PC-3 (cell line): ENCODE measurements around the gene GABRP. TPM values are rescaled to one million over a fixed set of nuclear protein-coding genes. Genes with fewer than 3 reads are reported as not detected.
A peak's percentile ranks its signal among the peaks of the same experiment; 100 is the strongest.

Source experiments
- ATAC-seq: fragments of 200-7000 bp; cut with Tn5 transposase; 2 replicates; pipeline ENCODE4 v1.9.1; 2020; ENCODE audit warnings: mild to moderate bottlenecking, moderate library complexity
- Bru-seq: library from RNA; stranded (reverse); fragments of 400-500 nt; gene quantifications from one replicate; lab custom pipeline; 2021; lab: Mats Ljungman, UMichigan
- BruChase-seq, 2 experiments: library from RNA; stranded (reverse); fragments of 400-500 nt; gene quantifications; one replicate each; lab custom pipeline; 2021; lab: Mats Ljungman, UMichigan
- BruUV-seq: library from RNA; stranded (reverse); fragments of 400-500 nt; replicated peaks from 2 replicates; lab custom pipeline; 2021; lab: Mats Ljungman, UMichigan
- CTCF ChIA-PET: fragments of 300-600 bp; sonication (Branson Sonifier 250); formaldehyde crosslinking; loops from one replicate; lab custom pipeline; 2022; ENCODE audit warnings: antibody characterized with exemption; lab: Charles Lee
- POLR2A ChIA-PET: fragments of 300-600 bp; sonication (Branson Sonifier 250); formaldehyde crosslinking; loops from one replicate; lab custom pipeline; 2022; ENCODE audit warnings: antibody characterized with exemption; ENCODE audit not compliant: unreplicated experiment; lab: Charles Lee
- DNase-seq: peaks from one replicate; pipeline ENCODE4 v3.0.0-alpha.2; 2015
- H2AFZ ChIP-seq: fragments of 300-600 bp; sonication (generic); 2 replicates; pipeline ENCODE4 v1.6.0; 2016; ENCODE audit warnings: antibody characterized with exemption, low read length
- H3F3A ChIP-seq: fragments of 300-600 bp; sonication (generic); one replicate; pipeline ENCODE4 v1.6.0; 2017; ENCODE audit warnings: antibody characterized with exemption, low read length, control low read depth, mild to moderate bottlenecking; ENCODE audit not compliant: unreplicated experiment
- H3K27ac ChIP-seq: fragments of 300-600 bp; sonication (generic); 2 replicates; pipeline ENCODE4 v1.5.1; 2016; ENCODE audit warnings: mild to moderate bottlenecking, low read length
- H3K27me3 ChIP-seq: fragments of 300-600 bp; sonication (generic); 2 replicates; pipeline ENCODE4 v1.6.1; 2016; ENCODE audit warnings: low read length, mixed read lengths
- H3K36me3 ChIP-seq: fragments of 300-600 bp; sonication (generic); 2 replicates; pipeline ENCODE4 v1.6.1; 2016; ENCODE audit warnings: low read depth, mixed run types, low read length, mixed read lengths
- H3K4me1 ChIP-seq: fragments of 300-600 bp; sonication (generic); 2 replicates; pipeline ENCODE4 v1.5.1; 2016; ENCODE audit warnings: low read length; ENCODE audit not compliant: insufficient read depth
- H3K4me2 ChIP-seq: fragments of 300-600 bp; sonication (generic); 2 replicates; pipeline ENCODE4 v1.6.0; 2016; ENCODE audit warnings: low read length
- H3K4me3 ChIP-seq: fragments of 300-600 bp; sonication (generic); 2 replicates; pipeline ENCODE4 v1.5.1; 2016; ENCODE audit warnings: mild to moderate bottlenecking, low read length, mixed read lengths
- H3K79me2 ChIP-seq: fragments of 300-600 bp; sonication (generic); 2 replicates; pipeline ENCODE4 v1.6.1; 2017; ENCODE audit warnings: low read length, mixed read lengths
- H3K9ac ChIP-seq: fragments of 300-600 bp; sonication (generic); 2 replicates; pipeline ENCODE4 v1.6.0; 2016; ENCODE audit warnings: mild to moderate bottlenecking, low read length
- H3K9me2 ChIP-seq: fragments of 300-600 bp; sonication (generic); replicated peaks from 2 replicates; pipeline ENCODE4 v1.6.1; 2016; ENCODE audit warnings: mixed run types, low read length, mixed read lengths
- H3K9me3 ChIP-seq: fragments of 300-600 bp; sonication (generic); 2 replicates; pipeline ENCODE4 v1.6.1; 2016; ENCODE audit warnings: low read length, mixed read lengths
- H4K20me1 ChIP-seq: fragments of 300-600 bp; sonication (generic); 2 replicates; pipeline ENCODE4 v1.6.1; 2016; ENCODE audit warnings: low read length, mixed read lengths
- EZH2 ChIP-seq: fragments of 300-600 bp; sonication (generic); IDR thresholded peaks from one replicate; pipeline ENCODE4 v1.6.1; 2017; ENCODE audit warnings: antibody characterized with exemption, mild to moderate bottlenecking, low read length; ENCODE audit not compliant: unreplicated experiment
- EZH2phosphoT487 ChIP-seq: fragments of 300-600 bp; sonication (generic); IDR thresholded peaks from 2 replicates; pipeline ENCODE4 v1.6.1; 2018; ENCODE audit warnings: mild to moderate bottlenecking, antibody characterized with exemption, low read length, borderline replicate concordance
- intact Hi-C: fragments of 100-400 bp; cut with micrococcal nuclease; formaldehyde crosslinking; loops from 2 replicates; pipeline ENCODE4 v1.9.0; 2023
- long read RNA-seq: library from polyadenylated mRNA; unstranded; transcript quantifications from one replicate; pipeline ENCODE4 v2.0.0, GENCODE V29; 2021; ENCODE audit not compliant: unreplicated experiment
- total RNA-seq: library from RNA; depleted of rRNA; stranded (reverse); fragments of >200 nt; gene quantifications from 2 replicates; pipeline ENCODE4 v1.2.3, GENCODE V29; 2014; rRNA removed
- TF ChIP-seq, protein P1 (sequence below): fragments of 300-600 bp; sonication (generic); conservative IDR thresholded peaks from 2 replicates; pipeline ENCODE4 v1.5.1; 2017; ENCODE audit warnings: antibody characterized with exemption, low read depth, mild to moderate bottlenecking, low read length

The GABRP gene
- total RNA-seq (not detected in 2 replicates), Bru-seq, nascent RNA (not detected), BruChase-seq, experiment 1, labeled RNA remaining after a 6-hour chase (not detected), BruChase-seq, experiment 2, labeled RNA remaining after a 2-hour chase (not detected)
- long read RNA-seq, result 0 reads

GRCh38 chr5:170783498-170784247 lies at the start of gene GABRP:
Gene GABRP (plus strand): TSS chr5:170783725. CDS start chr5:170788616, 4,891 bp downstream.
- Histone ChIP-seq H2AFZ (no peak within 1 kb of the TSS), H3K27ac (no peak within 1 kb of the TSS), H3K27me3 (peaks cover 5% of the 10 kb centered on the region; the same call in 1 of the 2 replicates), H3K9ac (no peak within 1 kb of the TSS), H4K20me1 (no peaks in the 10 kb centered on the region), H3K9me2 (no peaks in the 10 kb centered on the region), H3K4me2 (no peak within 1 kb of the TSS), H3K79me2 (no peaks in the 10 kb centered on the region), H3K36me3 (no peaks in the 10 kb centered on the region), H3K4me1 (no peaks in the 10 kb centered on the region), H3K4me3 (no peak within 1 kb of the TSS), H3F3A (no peaks in the 10 kb centered on the region), H3K9me3 (no peaks in the 10 kb centered on the region)
- DNase-seq (no peak), ATAC-seq (no peak)
- intact Hi-C loops, result no loop called here
- ChIA-PET POLR2A (no interaction called here), CTCF (no interaction called here)
- BruUV-seq, result no TSS peak
- TF ChIP-seq, protein P1, sequence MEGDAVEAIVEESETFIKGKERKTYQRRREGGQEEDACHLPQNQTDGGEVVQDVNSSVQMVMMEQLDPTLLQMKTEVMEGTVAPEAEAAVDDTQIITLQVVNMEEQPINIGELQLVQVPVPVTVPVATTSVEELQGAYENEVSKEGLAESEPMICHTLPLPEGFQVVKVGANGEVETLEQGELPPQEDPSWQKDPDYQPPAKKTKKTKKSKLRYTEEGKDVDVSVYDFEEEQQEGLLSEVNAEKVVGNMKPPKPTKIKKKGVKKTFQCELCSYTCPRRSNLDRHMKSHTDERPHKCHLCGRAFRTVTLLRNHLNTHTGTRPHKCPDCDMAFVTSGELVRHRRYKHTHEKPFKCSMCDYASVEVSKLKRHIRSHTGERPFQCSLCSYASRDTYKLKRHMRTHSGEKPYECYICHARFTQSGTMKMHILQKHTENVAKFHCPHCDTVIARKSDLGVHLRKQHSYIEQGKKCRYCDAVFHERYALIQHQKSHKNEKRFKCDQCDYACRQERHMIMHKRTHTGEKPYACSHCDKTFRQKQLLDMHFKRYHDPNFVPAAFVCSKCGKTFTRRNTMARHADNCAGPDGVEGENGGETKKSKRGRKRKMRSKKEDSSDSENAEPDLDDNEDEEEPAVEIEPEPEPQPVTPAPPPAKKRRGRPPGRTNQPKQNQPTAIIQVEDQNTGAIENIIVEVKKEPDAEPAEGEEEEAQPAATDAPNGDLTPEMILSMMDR, result no peak
- TF ChIP-seq EZH2, result no peak
- TF ChIP-seq EZH2phosphoT487, result no peak

DNA sequence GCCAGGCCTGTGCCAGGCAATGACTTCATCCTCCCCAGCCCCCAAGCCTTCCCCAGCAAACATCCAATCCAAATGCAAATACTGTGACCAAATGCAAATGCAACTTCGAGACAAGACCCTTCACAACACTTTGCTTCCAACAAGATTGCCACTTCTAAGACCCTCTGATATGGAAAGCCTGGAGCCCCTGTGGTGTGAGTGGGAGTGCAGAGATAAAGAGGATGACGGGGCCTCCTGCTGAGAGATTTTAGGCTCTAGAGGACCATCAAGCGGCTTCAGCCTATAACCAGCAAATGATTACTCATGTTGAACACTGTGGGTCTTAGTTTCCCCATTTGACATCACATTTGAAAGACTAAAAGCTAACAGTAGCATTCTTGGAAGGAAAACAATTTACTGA lies 46.6 kb upstream of the GABRP start:
- no peaks in the 10 kb centered on the region for H3K9me3 ChIP-seq
- intact Hi-C loops, result no loop called here
- H3K27ac ChIP-seq, result no peak overlapping the region
- no peaks in the 10 kb centered on the region for H3F3A ChIP-seq
- no peaks in the 10 kb centered on the region for H3K79me2 ChIP-seq
- BruUV-seq, result no TSS peak
- CTCF ChIA-PET, result no interaction called here
- H3K4me2 ChIP-seq, result no peak overlapping the region
- H3K27me3 ChIP-seq, result no peaks in the 10 kb centered on the region
- H2AFZ ChIP-seq, result no peak overlapping the region
- H3K36me3 ChIP-seq, result no peaks in the 10 kb centered on the region
- ATAC-seq (no peak), DNase-seq (no peak)
- no peak overlapping the region for H3K4me3 ChIP-seq
- no peak overlapping the region for H3K9ac ChIP-seq
- no peaks in the 10 kb centered on the region for H4K20me1 ChIP-seq
- H3K9me2 ChIP-seq, result no peaks in the 10 kb centered on the region
- no peaks in the 10 kb centered on the region for H3K4me1 ChIP-seq
- POLR2A ChIA-PET, result no interaction called here
- TF ChIP-seq EZH2 (no peak), EZH2phosphoT487 (no peak)
- TF ChIP-seq, protein P1, result no peak

- Histone ChIP-seq H3K4me2 (no peak overlapping the region), H2AFZ (no peak overlapping the region), H3K4me1 (no peaks in the 10 kb centered on the region), H3K9me2 (no peaks in the 10 kb centered on the region), H3K9me3 (no peaks in the 10 kb centered on the region), H3K27me3 (no peaks in the 10 kb centered on the region), H3K9ac (no peak overlapping the region), H3K79me2 (no peaks in the 10 kb centered on the region), H3K4me3 (no peak overlapping the region), H3F3A (no peaks in the 10 kb centered on the region), H3K27ac (no peak overlapping the region), H3K36me3 (no peaks in the 10 kb centered on the region), H4K20me1 (no peaks in the 10 kb centered on the region)
- no TSS peak for BruUV-seq
- no peak for ATAC-seq
- DNase-seq, result no peak
- CTCF ChIA-PET, result no interaction called here
- intact Hi-C loops, result no loop called here
- TF ChIP-seq, protein P1, result peak; percentile 20; the same call in 1 of the 2 replicates
- no peak for TF ChIP-seq EZH2
- POLR2A ChIA-PET, result no interaction called here
Observed at GRCh38 chr5:170737591-170737990, 45.9 kb upstream of the GABRP start.
